HG03571 (cell line): ENCODE results near the gene BAIAP2L2.
"Not testable (repeated sequence)": the region's sequence is repeated elsewhere in the genome, so short reads cannot be mapped to it uniquely, and the experiment has no call there.

Source experiments
- ATAC-seq: cut with Tn5 transposase; IDR thresholded peaks from one replicate; pipeline ENCODE4 v1.9.1; 2021; ENCODE audit not compliant: unreplicated experiment

BAIAP2L2 gene, protein sequence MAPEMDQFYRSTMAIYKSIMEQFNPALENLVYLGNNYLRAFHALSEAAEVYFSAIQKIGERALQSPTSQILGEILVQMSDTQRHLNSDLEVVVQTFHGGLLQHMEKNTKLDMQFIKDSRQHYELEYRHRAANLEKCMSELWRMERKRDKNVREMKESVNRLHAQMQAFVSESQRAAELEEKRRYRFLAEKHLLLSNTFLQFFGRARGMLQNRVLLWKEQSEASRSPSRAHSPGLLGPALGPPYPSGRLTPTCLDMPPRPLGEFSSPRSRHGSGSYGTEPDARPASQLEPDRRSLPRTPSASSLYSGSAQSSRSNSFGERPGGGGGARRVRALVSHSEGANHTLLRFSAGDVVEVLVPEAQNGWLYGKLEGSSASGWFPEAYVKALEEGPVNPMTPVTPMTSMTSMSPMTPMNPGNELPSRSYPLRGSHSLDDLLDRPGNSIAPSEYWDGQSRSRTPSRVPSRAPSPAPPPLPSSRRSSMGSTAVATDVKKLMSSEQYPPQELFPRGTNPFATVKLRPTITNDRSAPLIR

DNA sequence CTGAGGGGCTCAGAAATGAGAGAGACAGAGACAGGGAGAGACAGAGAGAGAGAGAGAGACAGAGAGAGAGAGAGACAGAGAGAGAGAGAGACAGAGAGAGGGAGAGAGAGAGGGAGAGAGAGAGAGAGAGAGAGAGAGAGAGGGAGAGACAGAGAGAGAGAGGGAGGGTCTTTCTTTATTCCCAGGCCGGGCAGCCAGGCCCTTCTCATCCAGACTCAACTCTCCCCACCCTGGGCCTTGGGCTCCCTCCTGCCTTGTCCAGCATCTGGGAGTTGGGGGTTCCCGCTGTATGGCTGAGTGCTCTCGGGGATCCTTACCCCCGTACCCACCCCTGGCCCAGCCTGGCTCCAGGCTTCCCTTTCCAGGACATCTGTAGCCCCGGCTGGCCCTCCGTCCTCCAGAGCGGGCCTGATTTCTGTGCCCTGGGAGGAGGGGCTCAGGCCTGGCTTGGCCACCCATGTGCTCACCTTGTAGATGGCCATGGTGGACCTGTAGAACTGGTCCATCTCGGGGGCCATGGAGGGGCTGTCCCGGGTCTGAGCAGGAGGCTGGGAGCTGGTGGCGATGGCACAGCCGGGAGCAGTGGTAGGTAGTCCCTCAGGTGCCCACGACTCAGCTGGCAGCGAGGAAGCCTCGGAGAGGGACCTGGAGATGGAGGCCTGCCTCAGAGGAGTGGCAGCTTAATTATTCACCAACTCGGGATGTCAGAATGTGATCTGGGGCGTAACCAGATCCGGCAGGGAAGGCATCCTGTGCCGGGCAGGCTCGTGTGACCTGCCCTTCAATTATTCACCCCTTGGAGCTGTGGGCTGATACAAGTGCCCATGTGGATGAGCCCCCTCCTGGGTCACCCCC is at the start of gene BAIAP2L2:
BAIAP2L2 (minus strand) TSS at position 677 of the 855 bp plus-strand sequence; CDS start at position 518, 159 bp downstream.
- ATAC-seq: no peak

DNA sequence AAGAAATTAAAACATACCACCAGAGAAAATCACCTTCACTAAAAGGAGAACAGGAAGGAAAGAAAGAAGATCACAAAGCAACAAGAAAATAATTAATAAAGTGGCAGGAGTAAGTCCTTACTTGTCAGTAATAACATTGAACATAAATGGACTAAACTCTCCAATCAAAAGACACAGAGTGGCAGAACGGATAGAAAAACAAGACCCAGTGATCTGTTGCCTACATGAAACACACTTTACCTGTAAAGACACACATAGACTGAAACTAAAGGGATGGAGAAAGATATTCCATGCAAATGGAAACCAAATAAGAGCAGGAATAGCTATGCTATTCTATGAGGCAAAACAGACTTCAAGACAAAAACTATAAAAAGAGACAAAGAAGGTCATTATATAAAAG is 45.2 kb upstream of the BAIAP2L2 start:
- ATAC-seq: no peak

DNA sequence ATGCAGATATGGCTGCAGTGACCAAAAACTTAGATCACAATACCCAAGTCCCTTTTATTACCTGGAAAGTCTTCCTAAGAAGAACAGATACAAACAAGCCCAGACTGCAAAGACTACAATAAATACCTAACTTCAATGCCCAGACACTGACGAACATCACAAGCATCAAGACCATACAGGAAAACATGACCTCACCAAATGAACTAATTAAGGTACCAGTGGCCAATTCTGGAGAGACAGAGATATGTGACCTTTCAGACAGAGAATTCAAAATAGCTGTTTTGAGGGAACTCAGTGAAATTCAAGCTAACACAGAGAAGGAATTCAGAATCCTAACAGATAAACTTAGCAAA is 44.1 kb upstream of the BAIAP2L2 start:
- not testable (repeated sequence) for ATAC-seq

- ATAC-seq: no peak
Measured at GRCh38 chr22:38153821-38154562, 43.5 kb upstream of the BAIAP2L2 start.

DNA sequence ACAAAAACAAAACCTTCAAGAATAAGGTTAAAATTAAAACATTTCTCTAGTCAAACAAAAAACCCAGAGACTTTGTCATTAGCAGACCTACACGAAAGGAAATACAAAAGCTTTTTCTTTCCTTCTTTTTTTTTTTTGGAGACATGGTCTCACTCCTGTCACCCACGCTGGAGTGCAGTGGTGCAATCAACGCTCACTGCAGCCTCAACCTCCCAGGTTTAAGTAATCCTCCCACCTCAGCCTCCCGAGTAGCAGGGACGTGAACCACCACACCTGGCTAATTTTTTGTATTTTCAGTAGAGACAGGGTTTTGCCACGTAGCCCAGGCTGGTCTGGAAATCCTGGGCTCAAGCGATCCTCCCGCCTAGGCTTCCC is 40.6 kb upstream of the BAIAP2L2 start:
- ATAC-seq: no peak

GRCh38 chr22:38148245-38148644 is 37.8 kb upstream of the BAIAP2L2 start:
- no peak for ATAC-seq

DNA sequence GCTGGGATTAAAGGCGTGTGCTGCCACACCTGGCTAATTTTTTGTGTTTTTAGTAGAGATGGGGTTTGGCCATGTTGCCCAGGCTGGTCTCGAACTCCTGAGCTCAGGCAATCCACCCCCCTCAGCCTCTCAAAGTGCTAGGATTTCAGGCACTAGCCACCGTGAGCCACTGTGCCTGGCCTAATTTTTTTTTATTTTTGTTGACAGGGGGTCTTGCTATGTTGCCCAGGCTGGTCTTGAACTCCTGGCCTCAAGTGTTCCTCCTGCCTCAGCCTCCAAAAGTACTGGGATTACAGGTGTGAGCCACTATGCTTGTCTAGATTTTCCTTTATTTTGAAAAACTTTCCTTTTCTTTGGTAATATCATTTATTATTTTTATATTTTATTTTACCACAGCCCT is 35.7 kb upstream of the BAIAP2L2 start:
- ATAC-seq: not testable (repeated sequence)

GRCh38 chr22:38144025-38144405 is 33.5 kb upstream of the BAIAP2L2 start:
- no peak for ATAC-seq

GRCh38 chr22:38142606-38143005 is 32.1 kb upstream of the BAIAP2L2 start:
- no peak for ATAC-seq

GRCh38 chr22:38141217-38141973 is 30.9 kb upstream of the BAIAP2L2 start:
- ATAC-seq: no peak

DNA sequence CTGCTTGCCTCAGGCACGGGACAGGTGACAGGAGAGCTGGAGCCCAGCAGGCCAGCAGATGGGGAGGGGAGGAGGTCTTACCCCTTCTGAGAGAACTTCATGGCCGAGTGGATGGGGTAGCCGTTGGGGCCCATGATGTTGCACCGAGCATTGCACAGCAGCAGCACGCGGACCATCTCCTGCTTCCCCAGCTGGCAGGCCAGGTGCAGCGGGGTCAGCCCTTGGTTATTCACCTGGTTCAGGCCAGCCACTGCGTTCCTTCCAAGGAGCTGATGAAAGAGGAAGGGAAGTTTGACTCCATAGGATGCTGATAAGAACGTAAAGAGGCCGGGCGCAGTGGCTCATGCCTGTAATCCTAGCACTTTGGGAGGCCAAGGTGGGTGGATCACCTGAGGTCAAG is 29.4 kb upstream of the BAIAP2L2 start:
- ATAC-seq: no peak

DNA sequence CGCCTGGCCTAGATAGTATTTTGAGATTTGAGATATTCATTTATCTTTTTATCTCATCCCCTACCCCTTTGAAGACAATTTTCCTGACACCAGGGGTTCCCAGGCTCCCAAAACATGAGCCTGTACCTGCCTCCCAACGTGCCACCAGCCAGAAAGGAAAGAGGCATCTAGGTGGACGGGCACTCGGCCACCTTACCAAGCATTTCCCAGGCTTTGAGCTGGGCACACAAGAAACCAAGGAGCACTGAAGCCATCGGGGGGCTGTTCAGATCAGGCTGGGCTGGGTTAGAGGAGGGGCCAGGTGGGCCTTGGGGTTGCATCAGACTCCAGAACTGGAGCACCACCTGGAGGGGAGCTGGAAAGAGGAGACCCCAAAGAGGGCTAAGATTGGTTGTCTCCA is 28.5 kb upstream of the BAIAP2L2 start:
- ATAC-seq: no peak

DNA sequence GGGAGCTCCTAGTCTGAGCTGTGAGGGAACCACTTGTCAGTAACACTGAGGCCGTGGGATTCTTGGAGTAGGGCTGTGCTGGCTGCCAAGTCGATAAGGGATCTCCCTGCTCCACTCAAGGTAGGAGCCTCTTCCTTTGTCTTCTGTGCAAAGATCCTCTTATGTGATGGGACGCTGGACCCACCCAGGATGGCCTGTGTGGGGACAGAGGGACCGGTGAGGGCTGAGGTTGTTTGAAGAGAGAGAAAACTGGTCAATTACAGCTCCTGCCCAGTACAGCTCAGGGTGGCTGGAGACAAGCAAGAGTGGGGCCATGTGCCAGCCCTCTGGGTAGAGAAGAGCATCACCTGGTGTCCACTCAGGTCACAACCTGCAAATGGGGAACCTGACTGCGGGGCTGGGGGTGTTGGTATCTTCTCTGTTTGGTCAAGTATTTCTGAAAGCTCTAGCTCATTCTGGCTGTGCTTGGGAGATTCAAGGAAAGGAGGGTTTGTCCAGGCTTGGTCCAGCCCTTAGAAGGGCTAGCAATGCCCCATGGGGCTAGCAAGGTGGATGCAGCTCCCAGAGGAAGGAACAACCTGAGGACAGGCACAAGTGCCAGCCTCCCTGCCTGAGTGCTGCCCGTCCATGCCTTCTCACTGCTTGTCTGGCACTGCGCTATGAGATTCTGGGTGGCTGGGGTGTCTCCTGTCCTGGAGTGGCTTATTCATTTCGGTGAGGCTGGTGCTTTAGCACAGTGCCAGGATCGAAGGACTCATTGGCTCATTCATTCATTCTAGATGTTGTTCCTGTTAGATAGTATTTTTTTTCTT is 27.6 kb upstream of the BAIAP2L2 start:
- ATAC-seq: no peak

GRCh38 chr22:38136607-38137006 is 26.1 kb upstream of the BAIAP2L2 start:
- ATAC-seq: no peak

DNA sequence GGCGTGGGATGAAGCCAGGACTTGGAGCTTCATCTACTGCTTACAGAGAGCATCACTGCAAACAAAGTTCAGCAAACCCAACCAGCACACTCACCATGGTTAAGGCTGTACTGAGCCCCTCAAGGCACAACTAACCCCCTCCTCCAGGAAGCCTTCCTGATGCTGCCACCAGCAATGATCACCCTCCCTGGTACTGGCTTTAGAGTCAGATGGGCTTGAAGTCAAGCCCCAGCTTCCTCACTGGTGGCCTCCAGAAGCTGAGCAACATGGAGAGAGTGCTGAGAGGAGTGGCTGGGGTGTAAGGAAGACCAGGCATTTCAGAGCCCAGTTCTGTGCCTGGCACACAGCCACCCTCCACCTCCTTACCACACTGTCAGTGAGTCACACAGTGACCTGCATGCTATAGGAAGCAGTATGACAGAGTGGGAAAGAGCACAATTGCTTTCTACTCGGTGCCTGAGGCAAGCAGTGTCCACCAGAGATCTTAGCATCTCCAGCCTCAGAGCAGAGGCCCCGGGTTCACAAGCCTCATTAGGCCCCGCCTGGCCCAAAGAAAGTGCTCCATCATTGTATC is 24.7 kb upstream of the BAIAP2L2 start:
- ATAC-seq: no peak

DNA sequence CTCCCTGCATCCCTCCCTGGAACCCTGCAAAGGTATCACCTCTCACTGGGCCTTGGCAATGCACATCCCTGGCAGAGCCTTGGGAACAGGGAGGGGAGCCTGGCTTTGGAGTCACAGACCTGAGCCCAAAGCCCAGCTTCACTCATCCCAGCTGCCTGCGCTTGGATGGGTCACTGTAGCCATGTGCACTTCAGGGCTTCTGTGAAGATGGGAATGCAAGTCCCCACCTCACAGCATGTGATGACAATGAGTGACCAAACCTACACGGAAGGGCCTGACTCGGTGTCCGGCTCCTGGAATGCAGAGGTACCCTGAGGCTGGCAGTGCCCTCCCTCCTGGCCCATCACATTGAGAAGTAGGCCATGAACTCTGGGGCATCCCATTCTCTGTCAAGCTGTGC is 22.8 kb upstream of the BAIAP2L2 start:
- ATAC-seq: no peak

- no peak for ATAC-seq
Measured at GRCh38 chr22:38132794-38133193, 22.3 kb upstream of the BAIAP2L2 start.

DNA sequence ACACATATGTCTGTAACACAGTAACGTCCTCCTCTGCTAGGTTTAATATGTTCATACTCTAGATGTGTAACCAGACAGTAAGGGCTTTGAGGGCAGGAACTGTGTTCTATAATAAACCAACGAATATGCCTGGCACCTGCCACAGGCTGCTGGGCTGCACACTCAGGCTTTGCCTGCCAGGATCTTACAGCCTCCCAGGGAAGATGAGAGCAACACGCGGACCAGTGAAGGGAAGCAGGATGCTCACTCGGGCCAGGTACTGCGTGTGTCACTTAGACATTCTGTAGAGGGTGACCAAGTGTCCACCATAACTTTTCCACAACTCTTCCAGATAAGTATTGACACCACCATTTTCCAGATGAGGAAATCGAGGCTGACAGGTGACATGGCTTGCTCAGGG is 21.7 kb upstream of the BAIAP2L2 start:
- no peak for ATAC-seq

GRCh38 chr22:38131399-38131798 is 20.9 kb upstream of the BAIAP2L2 start:
- ATAC-seq: no peak
